HG03103 (cell line): ENCODE results near the gene ZNF219.

ENCODE experiments used
- ATAC-seq: cut with Tn5 transposase; IDR thresholded peaks from one replicate; pipeline ENCODE4 v1.9.1; 2021; ENCODE audit warnings: low read depth; ENCODE audit not compliant: unreplicated experiment

Gene ZNF219

DNA sequence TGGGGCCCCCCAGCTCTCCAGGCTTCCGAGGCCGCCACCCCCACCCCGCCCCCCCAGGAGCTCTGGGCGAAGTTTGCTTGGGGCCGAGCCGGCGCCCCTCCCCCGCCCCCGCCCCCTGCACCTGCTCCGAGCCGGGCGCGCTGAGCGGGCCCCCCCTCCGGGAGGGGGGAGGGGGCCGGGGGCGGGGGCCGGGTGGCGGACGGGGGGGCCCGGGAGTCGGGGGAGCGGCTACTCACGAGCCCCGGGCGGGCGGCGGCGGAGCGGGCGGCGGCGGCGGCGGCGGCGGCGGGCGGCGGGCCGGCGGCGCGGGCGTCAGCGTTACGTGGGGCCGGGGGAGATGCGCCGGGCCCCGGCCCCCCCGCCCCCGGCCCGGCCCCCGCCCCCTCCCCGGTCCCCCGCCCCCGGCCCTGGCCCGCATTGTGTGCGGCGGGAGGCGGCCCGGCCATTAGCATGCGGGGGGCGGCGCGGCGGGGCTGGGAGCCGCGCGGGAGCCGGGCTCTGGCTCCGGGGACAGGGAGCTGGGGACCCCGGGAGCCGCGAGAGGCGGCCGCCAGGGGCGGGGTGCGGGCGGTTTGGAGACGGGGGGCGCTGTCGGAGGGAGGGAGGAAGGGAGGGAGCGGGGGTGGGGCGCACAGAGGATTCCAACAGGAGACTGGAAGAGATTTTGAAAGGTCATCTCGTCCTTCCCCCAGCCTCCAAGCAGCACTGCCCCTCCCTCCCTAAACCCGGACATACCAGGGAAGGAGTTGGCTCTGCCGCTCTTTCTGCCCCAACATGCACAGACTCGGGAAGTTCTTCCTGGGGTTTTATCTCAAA, at the start of gene ZNF219:
ZNF219 (minus strand) TSS at position 580 of the 816 bp plus-strand sequence. CDS start 5,064 bp downstream, outside the sequence.
- ATAC-seq: no peak

DNA sequence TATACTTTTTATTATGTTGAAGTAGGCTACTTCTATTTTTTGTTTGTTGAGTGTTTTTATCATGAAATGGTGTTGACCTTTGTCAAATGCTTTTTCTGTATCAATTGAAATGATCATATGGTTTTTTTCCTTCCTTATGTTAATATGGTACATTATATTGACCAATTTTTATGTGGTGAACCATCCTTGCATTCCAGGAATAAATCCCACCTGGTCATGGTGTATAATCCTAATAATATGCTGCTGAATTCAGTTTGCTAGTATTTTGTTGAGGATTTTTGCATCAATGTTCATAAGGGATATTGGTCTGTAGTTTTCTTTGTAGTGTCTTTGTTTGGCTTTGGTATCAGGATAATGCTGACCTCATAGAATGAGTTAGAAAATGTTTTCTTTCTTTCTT, 47.0 kb upstream of the ZNF219 start:
- ATAC-seq: no peak

- ATAC-seq: no peak
Observed at GRCh38 chr14:21142357-21142756, 43.9 kb upstream of the ZNF219 start.

- ATAC-seq: no peak
Observed at GRCh38 chr14:21136024-21136423, 37.6 kb upstream of the ZNF219 start.

- ATAC-seq: no peak
Observed at GRCh38 chr14:21133901-21134300, 35.4 kb upstream of the ZNF219 start.

GRCh38 chr14:21123429-21123828, 25.0 kb upstream of the ZNF219 start:
- ATAC-seq: no peak

DNA sequence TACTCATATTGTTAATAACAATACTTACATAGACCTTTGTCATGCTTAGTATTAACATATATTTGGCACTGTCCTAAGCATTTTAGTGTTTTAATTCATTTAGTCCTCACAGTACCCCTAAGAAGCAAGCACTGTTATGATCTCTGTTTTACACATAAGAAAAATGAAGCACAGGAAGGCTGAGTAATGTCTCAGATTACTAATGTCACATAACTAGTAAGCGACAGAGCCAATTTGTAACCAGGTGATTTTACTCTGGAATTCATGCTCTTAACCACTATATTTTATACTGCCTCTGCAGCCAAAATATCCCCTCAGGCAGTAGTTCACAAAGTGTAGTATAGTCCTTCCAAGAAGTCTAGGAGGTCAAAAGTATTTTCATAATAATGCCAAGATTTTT, 22.7 kb upstream of the ZNF219 start:
- no peak for ATAC-seq

GRCh38 chr14:21120686-21121085, 22.2 kb upstream of the ZNF219 start:
- ATAC-seq: no peak

- ATAC-seq: no peak
Observed at GRCh38 chr14:21118933-21119332, 20.5 kb upstream of the ZNF219 start.

GRCh38 chr14:21113369-21113768, 14.9 kb upstream of the ZNF219 start:
- ATAC-seq: no peak

- ATAC-seq: no peak
Observed at GRCh38 chr14:21112255-21112654, 13.8 kb upstream of the ZNF219 start.

DNA sequence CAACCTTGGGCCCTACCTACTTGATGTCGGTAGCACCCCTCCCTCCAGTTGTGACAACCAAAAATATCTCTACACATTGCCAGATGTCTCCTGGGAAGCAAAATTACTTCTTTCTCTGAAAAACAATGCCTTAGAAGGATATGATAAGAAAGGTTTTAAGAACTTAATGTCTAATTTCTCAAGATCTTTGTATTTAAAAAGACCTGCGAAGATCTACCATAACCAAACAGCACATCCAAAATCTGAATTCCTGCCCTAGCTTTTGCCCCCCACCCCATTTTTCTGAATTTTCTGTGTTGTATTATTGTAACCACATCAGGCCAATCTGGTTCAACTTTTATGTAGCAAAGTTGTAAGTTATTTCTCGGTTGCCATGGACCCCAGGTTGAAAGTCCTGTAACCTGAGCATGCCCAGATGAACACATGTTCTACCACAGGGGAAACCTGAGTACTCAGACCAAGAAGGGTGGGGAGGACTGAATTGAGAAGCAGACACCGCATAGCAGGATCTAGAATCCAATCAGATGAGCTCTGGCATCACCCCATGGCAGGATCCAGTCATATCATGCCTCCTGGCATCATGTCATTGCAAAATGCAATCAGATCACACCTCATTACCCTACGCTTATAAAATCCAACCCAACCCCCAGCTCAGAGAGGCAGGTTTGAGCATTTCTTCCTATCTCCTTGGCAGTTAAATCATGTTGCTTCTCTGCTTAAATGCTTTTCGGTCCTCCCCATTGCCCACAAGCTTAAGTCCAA, 11.1 kb upstream of the ZNF219 start:
- ATAC-seq: peak; percentile 51

- ATAC-seq: no peak
Observed at GRCh38 chr14:21108791-21109190, 10.3 kb upstream of the ZNF219 start.

GRCh38 chr14:21107283-21107800, 8.9 kb upstream of the ZNF219 start:
- ATAC-seq: no peak

DNA sequence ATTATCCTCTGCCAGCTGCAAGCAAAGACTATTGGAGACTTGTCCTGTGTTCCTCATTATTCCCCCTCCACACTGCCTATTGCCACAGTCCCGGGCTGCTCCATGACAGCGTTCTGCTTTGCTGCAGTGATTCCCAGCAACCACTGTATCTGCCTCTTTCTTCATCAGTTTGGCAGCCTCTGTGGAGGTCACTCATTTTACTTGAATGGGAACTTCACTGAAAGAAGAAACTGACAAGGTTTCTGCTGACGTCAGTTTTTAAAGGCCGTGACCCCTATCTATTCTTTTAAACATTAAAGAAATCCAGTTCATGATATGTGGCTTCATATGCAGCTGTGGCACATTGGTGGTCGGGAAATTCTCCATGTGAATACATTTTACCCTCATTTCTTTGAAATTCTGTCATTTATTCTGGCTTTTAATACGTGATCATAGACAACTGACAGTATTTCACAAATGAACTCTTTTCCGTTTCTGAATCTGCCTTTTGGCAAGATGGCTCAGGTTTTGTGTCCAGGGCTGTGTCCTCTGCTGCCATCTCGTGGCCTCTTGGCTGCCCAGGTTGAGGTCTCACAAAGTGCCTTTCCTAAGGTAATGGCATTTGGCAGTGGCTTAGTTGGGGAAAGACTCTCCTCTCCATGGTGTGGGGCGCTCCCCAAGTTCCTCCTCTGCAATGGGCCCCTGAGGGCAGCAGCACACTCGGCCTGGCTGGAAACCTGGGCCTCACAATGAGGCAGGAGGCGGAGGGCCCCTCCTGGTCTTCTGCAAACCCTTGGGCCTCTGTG, 8.2 kb upstream of the ZNF219 start:
- no peak for ATAC-seq

- no peak for ATAC-seq
Observed at GRCh38 chr14:21106176-21106497, 7.7 kb upstream of the ZNF219 start.

DNA sequence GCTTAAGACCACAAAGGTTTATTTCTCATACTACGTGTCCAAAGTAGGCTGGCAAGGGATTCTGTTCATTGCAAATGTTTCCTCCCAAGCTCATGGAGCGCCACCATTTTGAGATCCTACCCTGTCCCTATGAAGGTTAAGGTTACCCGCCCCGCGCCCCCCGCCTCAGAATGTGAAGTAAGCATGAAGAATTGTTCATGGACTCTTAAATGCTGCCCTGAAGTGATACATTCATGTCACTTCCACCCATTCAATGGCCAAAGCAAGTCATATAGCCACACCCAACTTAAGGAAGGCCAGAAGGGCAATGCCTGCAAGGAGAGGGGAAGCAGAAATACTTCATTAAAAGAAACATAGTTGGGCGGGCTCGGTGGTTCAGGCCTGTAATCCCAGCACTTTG, 6.6 kb upstream of the ZNF219 start:
- ATAC-seq: no peak

- ATAC-seq: peak; percentile 35
Observed at GRCh38 chr14:21104448-21105060, 6.1 kb upstream of the ZNF219 start.

DNA sequence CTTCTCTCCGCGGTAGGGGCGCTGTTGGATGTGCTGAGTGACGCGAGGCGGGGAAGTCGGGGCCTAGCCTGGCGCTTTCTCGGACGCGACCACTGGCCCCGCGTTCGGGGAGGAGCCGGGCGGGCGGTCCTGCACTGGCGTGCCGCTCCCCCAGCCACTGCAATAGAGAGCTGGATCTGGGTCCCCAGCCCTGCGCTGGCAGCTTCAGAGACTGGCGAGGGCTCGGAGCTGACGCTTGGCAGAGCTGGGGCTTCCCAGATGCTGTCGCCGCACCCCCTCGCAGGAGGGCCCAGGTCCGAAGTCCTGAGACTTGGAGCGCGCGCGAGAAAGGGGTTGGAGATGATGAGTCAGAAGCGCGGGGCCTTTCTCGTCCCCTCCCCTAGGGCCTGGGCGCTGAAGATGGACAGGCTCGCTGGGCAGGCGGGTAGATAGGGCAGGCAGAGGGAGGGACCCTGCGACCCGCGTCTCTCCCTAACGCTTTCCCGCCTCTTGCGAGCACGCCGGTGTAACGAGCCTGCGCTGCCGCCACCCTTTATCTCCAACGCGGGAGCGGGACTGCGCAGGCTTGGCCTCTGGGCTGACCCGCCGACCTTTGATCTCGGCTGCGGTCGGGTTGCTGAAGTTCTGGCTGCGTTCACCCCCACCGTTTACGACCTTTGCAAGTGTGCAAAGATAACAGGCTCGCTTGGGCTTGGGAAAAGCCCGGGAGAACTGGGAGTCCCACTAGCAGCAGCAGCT, 5.4 kb upstream of the ZNF219 start:
- ATAC-seq: peak; percentile 82

DNA sequence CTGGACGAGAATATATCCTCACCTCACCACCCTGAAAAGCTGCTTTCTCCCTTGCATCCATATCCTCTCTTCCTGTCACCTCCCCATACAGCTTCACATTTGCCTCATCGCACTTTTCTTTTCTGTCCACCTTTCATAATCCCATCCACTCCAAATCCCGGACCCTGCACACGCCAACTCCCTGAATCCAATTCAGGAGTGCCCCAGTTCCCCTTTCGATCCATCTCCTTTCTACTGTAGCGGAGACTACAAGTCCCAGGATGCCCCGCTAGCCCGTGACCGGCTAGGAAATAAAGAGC, 4.9 kb upstream of the ZNF219 start:
- ATAC-seq: no peak
